ENCODE measurements around the gene CSAD. TPM values are rescaled to one million over a fixed set of nuclear protein-coding genes. Genes with fewer than 3 reads are reported as not detected.

The CSAD gene
- polyA plus RNA-seq, 1 of the 3 experiments (the other 2 are of a cell fraction): 32.2 TPM

- no peak overlapping the region for H3K9ac ChIP-seq
- no peaks in the 10 kb centered on the region for H3K79me2 ChIP-seq (ENCODE audit: insufficient read depth)
- no peaks in the 10 kb centered on the region for H4K20me1 ChIP-seq (ENCODE audit: insufficient read depth)
- no peaks in the 10 kb centered on the region for H3K27me3 ChIP-seq (ENCODE audit: insufficient read depth)
- WGBS (ENCODE audit: low lambda C conversion rate): 92% methylated on average over 9 of the region's 19 CpGs
- H3K4me2 ChIP-seq: no peak overlapping the region
- POLR2A ChIA-PET: interaction anchor here (0.9 to 1.0 kb wide), 2 partner anchors 13 to 38 kb away, joined by 3 to 4 read pairs; no protein-coding TSS in a partner anchor
- no peak for TF ChIP-seq JUND (IDR thresholded peaks at IDR 0.05)
- no peak for TF ChIP-seq POLR2AphosphoS5 (IDR thresholded peaks at IDR 0.05; ENCODE audit: low read depth, low read length)
- no peak for TF ChIP-seq TEAD4 (IDR thresholded peaks at IDR 0.05; ENCODE audit: borderline replicate concordance, insufficient read depth)
- TF ChIP-seq IRF3 (IDR thresholded peaks at IDR 0.05; ENCODE audit: low read depth, low read length): no peak
- TF ChIP-seq EP300 (IDR thresholded peaks at IDR 0.05; ENCODE audit: borderline replicate concordance in 1 of 2, low read depth in 1 of 2, low read length in 1 of 2): no peak
- TF ChIP-seq RAD21 (IDR thresholded peaks at IDR 0.05; ENCODE audit: low read length): no peak
- TF ChIP-seq CHD2 (IDR thresholded peaks at IDR 0.05; ENCODE audit: low read length, partially characterized antibody): no peak
- no peak for TF ChIP-seq YY1 (IDR thresholded peaks at IDR 0.05; ENCODE audit: low read depth)
- CTCF ChIA-PET: interaction anchor here (0.7 to 9.5 kb wide), 39 partner anchors 8 to 166 kb away, joined by 3 to 181 read pairs (median 5); partner anchors contain the start of genes AAAS, CSAD, ESPL1 and ITGB7
- no peak overlapping the region for H2AFZ ChIP-seq (ENCODE audit: low read depth)
- H3K27ac ChIP-seq (ENCODE audit: low read depth in 2 of 2, low read length in 1 of 2): no peak overlapping the region
- no peak overlapping the region for H3K4me3 ChIP-seq (ENCODE audit: low read depth in 2 of 2, low read length in 1 of 2)
- DNase-seq: no peak
- H3K9me2 ChIP-seq: no peaks in the 10 kb centered on the region
- peaks cover 2% of the 10 kb centered on the region for H3F3A ChIP-seq (replicated peaks; ENCODE audit: insufficient read depth)
- H3K4me1 ChIP-seq (ENCODE audit: control insufficient read depth in 1 of 2, insufficient read depth in 2 of 2, low read depth in 1 of 2, low read length in 1 of 2): no peaks in the 10 kb centered on the region; a peak in 1 of 4 replicates
- no peaks in the 10 kb centered on the region for H3K9me3 ChIP-seq
- no peaks in the 10 kb centered on the region for H3K36me3 ChIP-seq (replicated peaks in 1 of 2; ENCODE audit: control insufficient read depth in 1 of 2, insufficient read depth in 2 of 2, low read length in 1 of 2)
Measured at GRCh38 chr12:53197011-53197640, 16.4 kb upstream of the CSAD start.

- Histone ChIP-seq H3F3A (replicated peaks; ENCODE audit: insufficient read depth) (peaks cover 2% of the 10 kb centered on the region), H3K79me2 (ENCODE audit: insufficient read depth) (no peaks in the 10 kb centered on the region), H3K36me3 (replicated peaks in 1 of 2; ENCODE audit: control insufficient read depth in 1 of 2, insufficient read depth in 2 of 2, low read length in 1 of 2) (no peaks in the 10 kb centered on the region), H3K27ac (ENCODE audit: low read depth in 2 of 2, low read length in 1 of 2) (no peak overlapping the region), H2AFZ (ENCODE audit: low read depth) (no peak overlapping the region), H3K27me3 (ENCODE audit: insufficient read depth) (no peaks in the 10 kb centered on the region), H3K9ac (no peak overlapping the region), H3K9me2 (no peaks in the 10 kb centered on the region), H3K4me3 (ENCODE audit: low read depth in 2 of 2, low read length in 1 of 2) (no peak overlapping the region), H3K4me1 (ENCODE audit: control insufficient read depth in 1 of 2, insufficient read depth in 2 of 2, low read depth in 1 of 2, low read length in 1 of 2) (no peaks in the 10 kb centered on the region; a peak in 1 of 4 replicates), H4K20me1 (ENCODE audit: insufficient read depth) (no peaks in the 10 kb centered on the region), H3K9me3 (no peaks in the 10 kb centered on the region), H3K4me2 (no peak overlapping the region)
- DNase-seq: no peak
- POLR2A ChIA-PET: no interaction called here
- TF ChIP-seq ELF1 (IDR thresholded peaks at IDR 0.05): no peak
- TF ChIP-seq GATA2 (CRISPR knock-in tag; IDR thresholded peaks at IDR 0.05): no peak
- TF ChIP-seq NFIC (IDR thresholded peaks at IDR 0.05; ENCODE audit: borderline replicate concordance): no peak
- no peak for TF ChIP-seq USF2 (IDR thresholded peaks at IDR 0.05; ENCODE audit: borderline replicate concordance, low read depth, low read length)
- no peak for TF ChIP-seq POLR2AphosphoS5 (IDR thresholded peaks at IDR 0.05; ENCODE audit: low read depth, low read length)
- TF ChIP-seq MAX (IDR thresholded peaks at IDR 0.05; ENCODE audit: low read depth): no peak
- no peak for TF ChIP-seq GABPA (IDR thresholded peaks at IDR 0.05; ENCODE audit: low read depth)
- no peak for TF ChIP-seq CHD2 (IDR thresholded peaks at IDR 0.05; ENCODE audit: low read length, partially characterized antibody)
- no peak for TF ChIP-seq JUND (IDR thresholded peaks at IDR 0.05)
- no peak for TF ChIP-seq CTCF (IDR thresholded peaks at IDR 0.05)
- no peak for TF ChIP-seq REST (IDR thresholded peaks at IDR 0.05; ENCODE audit: low read depth, low read length)
- WGBS (ENCODE audit: low lambda C conversion rate): 94% methylated on average over 14 of the region's 14 CpGs
- CTCF ChIA-PET: interaction anchor here (1.0 to 9.5 kb wide), 11 partner anchors 10 to 132 kb away, joined by 3 to 181 read pairs (median 37); partner anchors contain the start of genes AAAS, CSAD, ESPL1 and ITGB7
Measured at GRCh38 chr12:53196486-53196885, 15.8 kb upstream of the CSAD start.
